ENCODE measurements around the gene CDH9. TPM values are rescaled to one million over a fixed set of nuclear protein-coding genes. Genes with fewer than 3 reads are reported as not detected.

The CDH9 gene
- total and polyA plus RNA-seq, 2 of the 13 experiments (the other 11 are each of a cell fraction or from before 2014, with no cell fraction given): 0.03 to 0.24 TPM

DNA sequence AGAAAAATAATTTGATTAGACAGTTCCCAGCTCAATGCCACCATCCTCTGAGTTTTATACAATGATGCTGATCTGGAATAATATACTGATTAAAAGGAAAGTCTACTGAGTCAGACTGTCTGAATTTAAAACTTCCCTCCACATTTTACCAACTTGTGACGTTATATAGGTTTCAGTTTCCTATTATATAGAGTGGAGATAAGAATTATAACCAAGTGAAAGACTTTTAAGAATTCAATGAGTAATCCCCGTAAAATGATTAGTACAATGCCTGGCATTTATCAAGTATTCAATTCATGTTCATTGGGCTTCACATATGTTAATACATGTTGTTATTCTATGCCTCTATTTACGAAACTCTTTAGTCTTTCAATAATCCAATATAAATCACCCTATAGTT lies 166.0 kb downstream of the CDH9 start (continued):
- TF ChIP-seq, protein P1, sequence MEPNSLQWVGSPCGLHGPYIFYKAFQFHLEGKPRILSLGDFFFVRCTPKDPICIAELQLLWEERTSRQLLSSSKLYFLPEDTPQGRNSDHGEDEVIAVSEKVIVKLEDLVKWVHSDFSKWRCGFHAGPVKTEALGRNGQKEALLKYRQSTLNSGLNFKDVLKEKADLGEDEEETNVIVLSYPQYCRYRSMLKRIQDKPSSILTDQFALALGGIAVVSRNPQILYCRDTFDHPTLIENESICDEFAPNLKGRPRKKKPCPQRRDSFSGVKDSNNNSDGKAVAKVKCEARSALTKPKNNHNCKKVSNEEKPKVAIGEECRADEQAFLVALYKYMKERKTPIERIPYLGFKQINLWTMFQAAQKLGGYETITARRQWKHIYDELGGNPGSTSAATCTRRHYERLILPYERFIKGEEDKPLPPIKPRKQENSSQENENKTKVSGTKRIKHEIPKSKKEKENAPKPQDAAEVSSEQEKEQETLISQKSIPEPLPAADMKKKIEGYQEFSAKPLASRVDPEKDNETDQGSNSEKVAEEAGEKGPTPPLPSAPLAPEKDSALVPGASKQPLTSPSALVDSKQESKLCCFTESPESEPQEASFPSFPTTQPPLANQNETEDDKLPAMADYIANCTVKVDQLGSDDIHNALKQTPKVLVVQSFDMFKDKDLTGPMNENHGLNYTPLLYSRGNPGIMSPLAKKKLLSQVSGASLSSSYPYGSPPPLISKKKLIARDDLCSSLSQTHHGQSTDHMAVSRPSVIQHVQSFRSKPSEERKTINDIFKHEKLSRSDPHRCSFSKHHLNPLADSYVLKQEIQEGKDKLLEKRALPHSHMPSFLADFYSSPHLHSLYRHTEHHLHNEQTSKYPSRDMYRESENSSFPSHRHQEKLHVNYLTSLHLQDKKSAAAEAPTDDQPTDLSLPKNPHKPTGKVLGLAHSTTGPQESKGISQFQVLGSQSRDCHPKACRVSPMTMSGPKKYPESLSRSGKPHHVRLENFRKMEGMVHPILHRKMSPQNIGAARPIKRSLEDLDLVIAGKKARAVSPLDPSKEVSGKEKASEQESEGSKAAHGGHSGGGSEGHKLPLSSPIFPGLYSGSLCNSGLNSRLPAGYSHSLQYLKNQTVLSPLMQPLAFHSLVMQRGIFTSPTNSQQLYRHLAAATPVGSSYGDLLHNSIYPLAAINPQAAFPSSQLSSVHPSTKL (CRISPR knock-in tag; IDR thresholded peaks at IDR 0.05): no peak
- no peak for TF ChIP-seq RAD21 (CRISPR knock-in tag; IDR thresholded peaks at IDR 0.05)
- TF ChIP-seq TCF12 (IDR thresholded peaks at IDR 0.05): no peak
- no peak for TF ChIP-seq TCF12 (CRISPR knock-in tag; IDR thresholded peaks at IDR 0.05)
- TF ChIP-seq, protein P2, sequence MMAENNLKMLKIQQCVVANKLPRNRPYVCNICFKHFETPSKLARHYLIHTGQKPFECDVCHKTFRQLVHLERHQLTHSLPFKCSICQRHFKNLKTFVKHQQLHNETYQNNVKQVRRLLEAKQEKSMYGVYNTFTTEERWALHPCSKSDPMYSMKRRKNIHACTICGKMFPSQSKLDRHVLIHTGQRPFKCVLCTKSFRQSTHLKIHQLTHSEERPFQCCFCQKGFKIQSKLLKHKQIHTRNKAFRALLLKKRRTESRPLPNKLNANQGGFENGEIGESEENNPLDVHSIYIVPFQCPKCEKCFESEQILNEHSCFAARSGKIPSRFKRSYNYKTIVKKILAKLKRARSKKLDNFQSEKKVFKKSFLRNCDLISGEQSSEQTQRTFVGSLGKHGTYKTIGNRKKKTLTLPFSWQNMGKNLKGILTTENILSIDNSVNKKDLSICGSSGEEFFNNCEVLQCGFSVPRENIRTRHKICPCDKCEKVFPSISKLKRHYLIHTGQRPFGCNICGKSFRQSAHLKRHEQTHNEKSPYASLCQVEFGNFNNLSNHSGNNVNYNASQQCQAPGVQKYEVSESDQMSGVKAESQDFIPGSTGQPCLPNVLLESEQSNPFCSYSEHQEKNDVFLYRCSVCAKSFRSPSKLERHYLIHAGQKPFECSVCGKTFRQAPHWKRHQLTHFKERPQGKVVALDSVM (CRISPR knock-in tag; IDR thresholded peaks at IDR 0.05): no peak
- TF ChIP-seq ZNF44 (CRISPR knock-in tag; IDR thresholded peaks at IDR 0.05): no peak
- no peak for TF ChIP-seq ZSCAN31 (CRISPR knock-in tag; IDR thresholded peaks at IDR 0.05; ENCODE audit: low read depth)
- TF ChIP-seq GLI4 (CRISPR knock-in tag; IDR thresholded peaks at IDR 0.05; ENCODE audit: borderline replicate concordance): no peak
- TF ChIP-seq, protein P3, sequence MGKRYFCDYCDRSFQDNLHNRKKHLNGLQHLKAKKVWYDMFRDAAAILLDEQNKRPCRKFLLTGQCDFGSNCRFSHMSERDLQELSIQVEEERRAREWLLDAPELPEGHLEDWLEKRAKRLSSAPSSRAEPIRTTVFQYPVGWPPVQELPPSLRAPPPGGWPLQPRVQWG (CRISPR knock-in tag; IDR thresholded peaks at IDR 0.05; ENCODE audit: borderline replicate concordance, low read depth): no peak

Data from HepG2 (cell line).